ENCODE results near the gene RFTN1. TPM values are rescaled to one million over a fixed set of nuclear protein-coding genes. Genes with fewer than 3 reads are reported as not detected.

The RFTN1 gene
- total and polyA plus RNA-seq, 2 donors (not counting 1 experiment from before 2014, with no cell fraction given): 35.1 to 35.5 TPM

GRCh38 chr3:16506451-16506850 lies 7.0 kb downstream of the RFTN1 start:
- Histone ChIP-seq H3K27ac (ENCODE audit: insufficient read depth, low read length) (no peak overlapping the region), H4K20me1 (ENCODE audit: control insufficient read depth, extremely low read depth, insufficient read depth, low read length) (no peaks in the 10 kb centered on the region), H2AFZ (ENCODE audit: low read length) (no peak overlapping the region), H3K9ac (ENCODE audit: insufficient read depth, low read length) (no peak overlapping the region), H3K36me3 (ENCODE audit: control insufficient read depth, insufficient read depth, low read length) (peaks cover 3% of the 10 kb centered on the region), H3K4me3 (replicated peaks in 1 of 4; ENCODE audit: control extremely low read depth in 1 of 4, insufficient read depth in 1 of 4, low read depth in 3 of 4, low read length in 4 of 4) (no peak overlapping the region), H3K79me2 (ENCODE audit: control insufficient read depth, insufficient read depth, low read length) (peaks cover 36% of the 10 kb centered on the region), H3K27me3 (ENCODE audit: control insufficient read depth, insufficient read depth, low read length) (no peaks in the 10 kb centered on the region), H3K4me1 (ENCODE audit: control insufficient read depth, extremely low read depth, insufficient read depth, low read length) (peaks cover 23% of the 10 kb centered on the region), H3K9me3 (ENCODE audit: control insufficient read depth, insufficient read depth, low read depth, low read length) (no peaks in the 10 kb centered on the region), H3K4me2 (ENCODE audit: extremely low read depth, insufficient read depth, low read length) (no peak overlapping the region)
- no peak for DNase-seq (ENCODE audit: low read depth in 2 of 2)
- no peak for TF ChIP-seq EZH2 (IDR thresholded peaks at IDR 0.05; ENCODE audit: low read length, missing control alignments)

GRCh38 chr3:16504692-16505091 lies 8.8 kb downstream of the RFTN1 start:
- H3K4me2 ChIP-seq (ENCODE audit: extremely low read depth, insufficient read depth, low read length): no peak overlapping the region
- peaks cover 3% of the 10 kb centered on the region for H3K36me3 ChIP-seq (ENCODE audit: control insufficient read depth, insufficient read depth, low read length)
- DNase-seq (ENCODE audit: low read depth in 2 of 2): no peak
- no peaks in the 10 kb centered on the region for H3K27me3 ChIP-seq (ENCODE audit: control insufficient read depth, insufficient read depth, low read length)
- no peaks in the 10 kb centered on the region for H3K9me3 ChIP-seq (ENCODE audit: control insufficient read depth, insufficient read depth, low read depth, low read length)
- no peaks in the 10 kb centered on the region for H4K20me1 ChIP-seq (ENCODE audit: control insufficient read depth, extremely low read depth, insufficient read depth, low read length)
- no peak overlapping the region for H2AFZ ChIP-seq (ENCODE audit: low read length)
- H3K4me3 ChIP-seq (replicated peaks in 1 of 4; ENCODE audit: control extremely low read depth in 1 of 4, insufficient read depth in 1 of 4, low read depth in 3 of 4, low read length in 4 of 4): no peak overlapping the region
- peaks cover 25% of the 10 kb centered on the region for H3K79me2 ChIP-seq (ENCODE audit: control insufficient read depth, insufficient read depth, low read length)
- TF ChIP-seq CTCF (conservative IDR thresholded peaks at IDR 0.05 in 1 of 2, IDR thresholded peaks at IDR 0.05 in 1 of 2; ENCODE audit: low read depth in 1 of 2, low read length in 2 of 2) (no peak), EZH2 (IDR thresholded peaks at IDR 0.05; ENCODE audit: low read length, missing control alignments) (no peak)
- no peak overlapping the region for H3K27ac ChIP-seq (ENCODE audit: insufficient read depth, low read length)
- no peak overlapping the region for H3K9ac ChIP-seq (ENCODE audit: insufficient read depth, low read length)
- H3K4me1 ChIP-seq (ENCODE audit: control insufficient read depth, extremely low read depth, insufficient read depth, low read length): peaks cover 13% of the 10 kb centered on the region

GRCh38 chr3:16504242-16504641 lies 9.3 kb downstream of the RFTN1 start:
- H3K36me3 ChIP-seq (ENCODE audit: control insufficient read depth, insufficient read depth, low read length): peaks cover 3% of the 10 kb centered on the region
- no peaks in the 10 kb centered on the region for H3K9me3 ChIP-seq (ENCODE audit: control insufficient read depth, insufficient read depth, low read depth, low read length)
- H3K9ac ChIP-seq (ENCODE audit: insufficient read depth, low read length): no peak overlapping the region
- H3K27me3 ChIP-seq (ENCODE audit: control insufficient read depth, insufficient read depth, low read length): no peaks in the 10 kb centered on the region
- H3K4me1 ChIP-seq (ENCODE audit: control insufficient read depth, extremely low read depth, insufficient read depth, low read length): peaks cover 11% of the 10 kb centered on the region
- no peaks in the 10 kb centered on the region for H4K20me1 ChIP-seq (ENCODE audit: control insufficient read depth, extremely low read depth, insufficient read depth, low read length)
- TF ChIP-seq EZH2 (IDR thresholded peaks at IDR 0.05; ENCODE audit: low read length, missing control alignments) (no peak), CTCF (conservative IDR thresholded peaks at IDR 0.05 in 1 of 2, IDR thresholded peaks at IDR 0.05 in 1 of 2; ENCODE audit: low read depth in 1 of 2, low read length in 2 of 2) (no peak)
- H3K79me2 ChIP-seq (ENCODE audit: control insufficient read depth, insufficient read depth, low read length): peaks cover 22% of the 10 kb centered on the region
- no peak overlapping the region for H3K27ac ChIP-seq (ENCODE audit: insufficient read depth, low read length)
- H3K4me3 ChIP-seq (replicated peaks in 1 of 4; ENCODE audit: control extremely low read depth in 1 of 4, insufficient read depth in 1 of 4, low read depth in 3 of 4, low read length in 4 of 4): no peak overlapping the region
- no peak overlapping the region for H3K4me2 ChIP-seq (ENCODE audit: extremely low read depth, insufficient read depth, low read length)
- H2AFZ ChIP-seq (ENCODE audit: low read length): no peak overlapping the region
- DNase-seq (ENCODE audit: low read depth in 2 of 2): peak; percentile 33 to 48
